Measurements from ENCODE around the gene DFFB.

DFFB gene

GRCh38 chr1:3907621-3908165 lies 50.4 kb downstream of the DFFB start:
- H3K36me3 ChIP-seq (ENCODE audit: control insufficient read depth, insufficient read depth, low read length), result no peaks in the 10 kb centered on the region
- no peaks in the 10 kb centered on the region for H3K27me3 ChIP-seq (ENCODE audit: control insufficient read depth, insufficient read depth, low read length)
- H3K9me3 ChIP-seq (ENCODE audit: control insufficient read depth, insufficient read depth, low read length), result no peaks in the 10 kb centered on the region
- H3K4me1 ChIP-seq (ENCODE audit: control insufficient read depth, insufficient read depth, low read length), result peaks cover 5% of the 10 kb centered on the region
- H3K4me3 ChIP-seq (ENCODE audit: low read depth, low read length), result no peak overlapping the region
- H3K9ac ChIP-seq (ENCODE audit: low read depth, low read length), result no peak overlapping the region

- H3K4me1 ChIP-seq (ENCODE audit: control insufficient read depth, insufficient read depth, low read length), result peaks cover 2% of the 10 kb centered on the region
- H3K36me3 ChIP-seq (ENCODE audit: control insufficient read depth, insufficient read depth, low read length), result no peaks in the 10 kb centered on the region
- H3K9ac ChIP-seq (ENCODE audit: low read depth, low read length), result no peak overlapping the region
- H3K4me3 ChIP-seq (ENCODE audit: low read depth, low read length), result no peak overlapping the region
- H3K27me3 ChIP-seq (ENCODE audit: control insufficient read depth, insufficient read depth, low read length), result no peaks in the 10 kb centered on the region
- H3K9me3 ChIP-seq (ENCODE audit: control insufficient read depth, insufficient read depth, low read length), result no peaks in the 10 kb centered on the region
These were observed 51.7 kb downstream of the DFFB start for GRCh38 chr1:3908886-3909517.

GRCh38 chr1:3909615-3910014 lies 52.3 kb downstream of the DFFB start:
- no peaks in the 10 kb centered on the region for H3K27me3 ChIP-seq (ENCODE audit: control insufficient read depth, insufficient read depth, low read length)
- no peaks in the 10 kb centered on the region for H3K9me3 ChIP-seq (ENCODE audit: control insufficient read depth, insufficient read depth, low read length)
- no peak overlapping the region for H3K9ac ChIP-seq (ENCODE audit: low read depth, low read length)
- H3K4me3 ChIP-seq (ENCODE audit: low read depth, low read length), result no peak overlapping the region
- peaks cover 2% of the 10 kb centered on the region for H3K4me1 ChIP-seq (ENCODE audit: control insufficient read depth, insufficient read depth, low read length)
- H3K36me3 ChIP-seq (ENCODE audit: control insufficient read depth, insufficient read depth, low read length), result no peaks in the 10 kb centered on the region

GRCh38 chr1:3910049-3910731 lies 52.9 kb downstream of the DFFB start:
- no peaks in the 10 kb centered on the region for H3K9me3 ChIP-seq (ENCODE audit: control insufficient read depth, insufficient read depth, low read length)
- H3K36me3 ChIP-seq (ENCODE audit: control insufficient read depth, insufficient read depth, low read length), result no peaks in the 10 kb centered on the region
- H3K27me3 ChIP-seq (ENCODE audit: control insufficient read depth, insufficient read depth, low read length), result no peaks in the 10 kb centered on the region
- no peak overlapping the region for H3K9ac ChIP-seq (ENCODE audit: low read depth, low read length)
- peaks cover 2% of the 10 kb centered on the region for H3K4me1 ChIP-seq (ENCODE audit: control insufficient read depth, insufficient read depth, low read length)
- H3K4me3 ChIP-seq (ENCODE audit: low read depth, low read length), result no peak overlapping the region

- Histone ChIP-seq H3K4me3 (ENCODE audit: low read depth, low read length) (peak overlapping the region; percentile 13), H3K9ac (ENCODE audit: low read depth, low read length) (peak overlapping the region; percentile 24), H3K9me3 (ENCODE audit: control insufficient read depth, insufficient read depth, low read length) (no peaks in the 10 kb centered on the region), H3K4me1 (ENCODE audit: control insufficient read depth, insufficient read depth, low read length) (peaks cover 2% of the 10 kb centered on the region), H3K36me3 (ENCODE audit: control insufficient read depth, insufficient read depth, low read length) (no peaks in the 10 kb centered on the region), H3K27me3 (ENCODE audit: control insufficient read depth, insufficient read depth, low read length) (no peaks in the 10 kb centered on the region)
These were observed 53.9 kb downstream of the DFFB start for GRCh38 chr1:3910857-3911845.

- no peaks in the 10 kb centered on the region for H3K9me3 ChIP-seq (ENCODE audit: control insufficient read depth, insufficient read depth, low read length)
- H3K4me3 ChIP-seq (ENCODE audit: low read depth, low read length), result no peak overlapping the region
- H3K4me1 ChIP-seq (ENCODE audit: control insufficient read depth, insufficient read depth, low read length), result peaks cover 2% of the 10 kb centered on the region
- no peaks in the 10 kb centered on the region for H3K36me3 ChIP-seq (ENCODE audit: control insufficient read depth, insufficient read depth, low read length)
- no peak overlapping the region for H3K9ac ChIP-seq (ENCODE audit: low read depth, low read length)
- H3K27me3 ChIP-seq (ENCODE audit: control insufficient read depth, insufficient read depth, low read length), result no peaks in the 10 kb centered on the region
These were observed 54.9 kb downstream of the DFFB start for GRCh38 chr1:3911981-3912808.

- Histone ChIP-seq H3K9ac (ENCODE audit: low read depth, low read length) (no peak overlapping the region), H3K27me3 (ENCODE audit: control insufficient read depth, insufficient read depth, low read length) (no peaks in the 10 kb centered on the region), H3K9me3 (ENCODE audit: control insufficient read depth, insufficient read depth, low read length) (no peaks in the 10 kb centered on the region), H3K4me3 (ENCODE audit: low read depth, low read length) (no peak overlapping the region), H3K36me3 (ENCODE audit: control insufficient read depth, insufficient read depth, low read length) (no peaks in the 10 kb centered on the region), H3K4me1 (ENCODE audit: control insufficient read depth, insufficient read depth, low read length) (peaks cover 2% of the 10 kb centered on the region)
These were observed 55.8 kb downstream of the DFFB start for GRCh38 chr1:3912809-3913685.

- Histone ChIP-seq H3K4me1 (ENCODE audit: control insufficient read depth, insufficient read depth, low read length) (peaks cover 2% of the 10 kb centered on the region), H3K4me3 (ENCODE audit: low read depth, low read length) (no peak overlapping the region), H3K27me3 (ENCODE audit: control insufficient read depth, insufficient read depth, low read length) (no peaks in the 10 kb centered on the region), H3K9me3 (ENCODE audit: control insufficient read depth, insufficient read depth, low read length) (no peaks in the 10 kb centered on the region), H3K36me3 (ENCODE audit: control insufficient read depth, insufficient read depth, low read length) (no peaks in the 10 kb centered on the region), H3K9ac (ENCODE audit: low read depth, low read length) (no peak overlapping the region)
These were observed 57.1 kb downstream of the DFFB start for GRCh38 chr1:3914331-3914851.

GRCh38 chr1:3914911-3915310 lies 57.6 kb downstream of the DFFB start:
- H3K27me3 ChIP-seq (ENCODE audit: control insufficient read depth, insufficient read depth, low read length), result no peaks in the 10 kb centered on the region
- no peak overlapping the region for H3K4me3 ChIP-seq (ENCODE audit: low read depth, low read length)
- no peaks in the 10 kb centered on the region for H3K36me3 ChIP-seq (ENCODE audit: control insufficient read depth, insufficient read depth, low read length)
- peaks cover 2% of the 10 kb centered on the region for H3K4me1 ChIP-seq (ENCODE audit: control insufficient read depth, insufficient read depth, low read length)
- no peak overlapping the region for H3K9ac ChIP-seq (ENCODE audit: low read depth, low read length)
- no peaks in the 10 kb centered on the region for H3K9me3 ChIP-seq (ENCODE audit: control insufficient read depth, insufficient read depth, low read length)

- Histone ChIP-seq H3K27me3 (ENCODE audit: control insufficient read depth, insufficient read depth, low read length) (no peaks in the 10 kb centered on the region), H3K4me1 (ENCODE audit: control insufficient read depth, insufficient read depth, low read length) (peaks cover 2% of the 10 kb centered on the region)
These were observed 58.4 kb downstream of the DFFB start for GRCh38 chr1:3915551-3916121.

More at GRCh38 chr1:3915551-3916121, 58.4 kb downstream of the DFFB start:
- no peak overlapping the region for H3K4me3 ChIP-seq (ENCODE audit: low read depth, low read length)
- no peak overlapping the region for H3K9ac ChIP-seq (ENCODE audit: low read depth, low read length)
- H3K9me3 ChIP-seq (ENCODE audit: control insufficient read depth, insufficient read depth, low read length), result no peaks in the 10 kb centered on the region
- H3K36me3 ChIP-seq (ENCODE audit: control insufficient read depth, insufficient read depth, low read length), result no peaks in the 10 kb centered on the region

Data from iPS-15b (cell line).